Caco-2 (cell line): ENCODE data around the gene FXYD2. TPM values are rescaled to one million over a fixed set of nuclear protein-coding genes. Genes with fewer than 3 reads are reported as not detected.

ENCODE experiments used
- BruUV-seq: library from RNA; stranded (reverse); fragments of 400-500 nt; replicated peaks from 2 replicates; lab custom pipeline; 2021; lab: Mats Ljungman, UMichigan
- CTCF ChIA-PET: fragments of 300-600 bp; sonication (Branson Sonifier 250); formaldehyde crosslinking; loops from one replicate; lab custom pipeline; 2022; ENCODE audit warnings: antibody characterized with exemption; lab: Charles Lee
- POLR2A ChIA-PET: fragments of 300-600 bp; sonication (Branson Sonifier 250); formaldehyde crosslinking; loops from one replicate; lab custom pipeline; 2022; ENCODE audit warnings: antibody characterized with exemption; lab: Charles Lee
- DNase-seq, 2 experiments: peaks; one replicate each; pipeline versions ENCODE4 v3.0.0 to v3.0.0-alpha.2; 2020 to 2022
- H3K27me3 ChIP-seq: replicated peaks from 2 replicates; pipeline ENCODE4 v1.6.0; 2011; ENCODE audit warnings: low read length; ENCODE audit not compliant: control insufficient read depth, insufficient read depth
- H3K36me3 ChIP-seq: 2 replicates; pipeline ENCODE4 v1.5.1; 2011; ENCODE audit warnings: low read length; ENCODE audit not compliant: control insufficient read depth, insufficient read depth
- H3K4me1 ChIP-seq: fragments of 250-450 bp; sonication (Bioruptor Pico); 2 replicates; pipeline ENCODE4 v1.5.1; 2020; ENCODE audit warnings: mild to moderate bottlenecking
- H3K4me3 ChIP-seq: 2 replicates; pipeline ENCODE4 v1.5.1; 2011; ENCODE audit warnings: low read depth, mild to moderate bottlenecking, control low read depth, low read length
- H3K9me3 ChIP-seq: fragments of 250-450 bp; sonication (Bioruptor Pico); 2 replicates; pipeline ENCODE4 v1.5.1; 2020; ENCODE audit warnings: mild to moderate bottlenecking, moderate library complexity
- H3K27ac Mint-ChIP-seq: one replicate; pipeline ENCODE4 v1.8.0; 2022; ENCODE audit warnings: mixed read lengths; ENCODE audit not compliant: unreplicated experiment
- H3K27me3 Mint-ChIP-seq: one replicate; pipeline ENCODE4 v1.8.0; 2022; ENCODE audit warnings: mixed read lengths; ENCODE audit not compliant: insufficient read depth, unreplicated experiment
- H3K36me3 Mint-ChIP-seq: one replicate; pipeline ENCODE4 v1.8.0; 2022; ENCODE audit warnings: mild to moderate bottlenecking, mixed read lengths; ENCODE audit not compliant: insufficient read depth, unreplicated experiment
- H3K4me1 Mint-ChIP-seq: one replicate; pipeline ENCODE4 v1.8.0; 2022; ENCODE audit warnings: low read depth, mixed read lengths; ENCODE audit not compliant: unreplicated experiment
- H3K4me3 Mint-ChIP-seq: one replicate; pipeline ENCODE4 v1.8.0; 2022; ENCODE audit warnings: mild to moderate bottlenecking, moderate library complexity, mixed read lengths; ENCODE audit not compliant: unreplicated experiment
- H3K9me3 Mint-ChIP-seq: one replicate; pipeline ENCODE4 v1.8.0; 2022; ENCODE audit warnings: mixed read lengths; ENCODE audit not compliant: unreplicated experiment
- intact Hi-C: fragments of 100-400 bp; cut with micrococcal nuclease; formaldehyde crosslinking; loops from one replicate; pipeline ENCODE4 v1.10.0; 2022; ENCODE audit not compliant: unreplicated experiment
- total RNA-seq: library from RNA; stranded (reverse); gene quantifications from 2 replicates; pipeline ENCODE4 v1.2.3, GENCODE V29; 2022
- TF ChIP-seq, protein P1 (sequence below), 2 experiments: fragments of 200-600 bp in 1 of 2; IDR thresholded peaks; 1 replicate in 1 of 2; 2 replicates in 1 of 2; pipeline versions ENCODE4 v1.5.1 to v1.8.0; 2011 to 2022; ENCODE audit warnings: antibody characterized with exemption in 1 of 2, control low read depth in 1 of 2, inconsistent platforms in 1 of 2, low read depth in 1 of 2, low read length in 1 of 2, mild to moderate bottlenecking in 1 of 2, moderate library complexity in 1 of 2; ENCODE audit not compliant: insufficient read depth in 1 of 2, severe bottlenecking in 1 of 2, unreplicated experiment in 1 of 2

FXYD2 gene
- total RNA-seq, 1 experiment from 2014 or later, result 0.48 TPM

DNA sequence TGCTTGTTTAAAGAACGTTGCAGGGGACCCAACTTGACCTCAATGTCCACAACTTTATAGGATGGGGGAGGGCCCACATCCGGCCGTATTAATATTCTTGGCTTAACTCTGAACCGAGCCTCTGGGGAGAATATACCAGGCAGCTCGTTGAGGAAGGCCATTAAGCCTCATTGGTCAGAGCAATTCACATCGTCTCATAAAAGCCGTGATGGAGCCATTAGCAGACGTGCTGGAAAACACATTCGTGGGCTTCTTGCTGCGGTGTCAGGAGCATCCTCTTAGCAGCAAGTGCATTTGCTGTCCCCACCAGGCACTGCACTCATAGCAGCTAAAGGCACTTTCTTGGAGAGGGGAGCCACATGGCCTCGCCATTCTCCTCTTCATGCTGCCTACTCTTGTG, 42.4 kb downstream of the FXYD2 start:
- Histone ChIP-seq H3K4me1 (peaks cover 11% of the 10 kb centered on the region), H3K4me3 (no peak overlapping the region), H3K9me3 (no peaks in the 10 kb centered on the region), H3K27me3 (peaks cover 4% of the 10 kb centered on the region), H3K36me3 (no peaks in the 10 kb centered on the region)
- Mint-ChIP-seq H3K27ac (no peak overlapping the region), H3K4me3 (no peak overlapping the region), H3K36me3 (no peaks in the 10 kb centered on the region), H3K27me3 (peaks cover 29% of the 10 kb centered on the region), H3K4me1 (no peaks in the 10 kb centered on the region), H3K9me3 (no peaks in the 10 kb centered on the region)
- intact Hi-C loops, result no loop called here
- TF ChIP-seq, protein P1, sequence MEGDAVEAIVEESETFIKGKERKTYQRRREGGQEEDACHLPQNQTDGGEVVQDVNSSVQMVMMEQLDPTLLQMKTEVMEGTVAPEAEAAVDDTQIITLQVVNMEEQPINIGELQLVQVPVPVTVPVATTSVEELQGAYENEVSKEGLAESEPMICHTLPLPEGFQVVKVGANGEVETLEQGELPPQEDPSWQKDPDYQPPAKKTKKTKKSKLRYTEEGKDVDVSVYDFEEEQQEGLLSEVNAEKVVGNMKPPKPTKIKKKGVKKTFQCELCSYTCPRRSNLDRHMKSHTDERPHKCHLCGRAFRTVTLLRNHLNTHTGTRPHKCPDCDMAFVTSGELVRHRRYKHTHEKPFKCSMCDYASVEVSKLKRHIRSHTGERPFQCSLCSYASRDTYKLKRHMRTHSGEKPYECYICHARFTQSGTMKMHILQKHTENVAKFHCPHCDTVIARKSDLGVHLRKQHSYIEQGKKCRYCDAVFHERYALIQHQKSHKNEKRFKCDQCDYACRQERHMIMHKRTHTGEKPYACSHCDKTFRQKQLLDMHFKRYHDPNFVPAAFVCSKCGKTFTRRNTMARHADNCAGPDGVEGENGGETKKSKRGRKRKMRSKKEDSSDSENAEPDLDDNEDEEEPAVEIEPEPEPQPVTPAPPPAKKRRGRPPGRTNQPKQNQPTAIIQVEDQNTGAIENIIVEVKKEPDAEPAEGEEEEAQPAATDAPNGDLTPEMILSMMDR (IDR thresholded peaks at IDR 0.05; ENCODE audit: insufficient read depth in 1 of 2, low read depth in 1 of 2, low read length in 1 of 2, severe bottlenecking in 1 of 2, unreplicated experiment in 1 of 2), result no peak
- ChIA-PET CTCF (no interaction called here), POLR2A (no interaction called here)
- BruUV-seq, result no TSS peak
- DNase-seq, result no peak

DNA sequence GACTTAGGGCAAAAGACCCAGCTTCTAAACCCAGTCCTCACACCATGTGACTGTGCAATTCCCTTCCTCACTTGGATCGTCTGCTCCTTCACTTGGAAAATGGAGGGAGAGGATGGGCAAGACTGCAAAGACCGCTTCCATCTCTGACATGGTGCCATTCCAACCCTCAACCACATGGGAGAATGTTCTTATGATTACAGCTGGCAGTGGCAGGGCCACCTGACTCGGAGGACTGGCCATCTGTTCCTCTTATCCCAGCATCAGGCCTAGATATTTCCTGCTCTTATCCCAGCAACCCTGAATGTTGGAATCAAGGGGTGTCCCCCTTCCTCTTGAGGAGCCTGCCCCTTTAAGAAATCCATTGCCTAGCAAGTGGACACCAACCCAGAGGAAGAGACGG, 42.9 kb downstream of the FXYD2 start:
- Mint-ChIP-seq H3K27ac (no peak overlapping the region), H3K4me1 (no peaks in the 10 kb centered on the region), H3K9me3 (no peaks in the 10 kb centered on the region), H3K27me3 (peaks cover 33% of the 10 kb centered on the region), H3K4me3 (no peak overlapping the region), H3K36me3 (no peaks in the 10 kb centered on the region)
- ChIA-PET CTCF (interaction anchor here (1.3 kb wide), 1 partner anchor 28 kb away, joined by 4 read pairs; no protein-coding TSS in a partner anchor), POLR2A (interaction anchor here (0.6 kb wide), 1 partner anchor 51 kb away, joined by 6 read pairs; no protein-coding TSS in a partner anchor)
- intact Hi-C loops, result no loop called here
- no peak overlapping the region for H3K4me3 ChIP-seq
- peaks cover 6% of the 10 kb centered on the region for H3K4me1 ChIP-seq
- no peak for DNase-seq
- no peaks in the 10 kb centered on the region for H3K9me3 ChIP-seq
- peaks cover 4% of the 10 kb centered on the region for H3K27me3 ChIP-seq
- no peaks in the 10 kb centered on the region for H3K36me3 ChIP-seq
- TF ChIP-seq, protein P1 (IDR thresholded peaks at IDR 0.05; ENCODE audit: insufficient read depth in 1 of 2, low read depth in 1 of 2, low read length in 1 of 2, severe bottlenecking in 1 of 2, unreplicated experiment in 1 of 2), result no peak
- BruUV-seq, result no TSS peak

DNA sequence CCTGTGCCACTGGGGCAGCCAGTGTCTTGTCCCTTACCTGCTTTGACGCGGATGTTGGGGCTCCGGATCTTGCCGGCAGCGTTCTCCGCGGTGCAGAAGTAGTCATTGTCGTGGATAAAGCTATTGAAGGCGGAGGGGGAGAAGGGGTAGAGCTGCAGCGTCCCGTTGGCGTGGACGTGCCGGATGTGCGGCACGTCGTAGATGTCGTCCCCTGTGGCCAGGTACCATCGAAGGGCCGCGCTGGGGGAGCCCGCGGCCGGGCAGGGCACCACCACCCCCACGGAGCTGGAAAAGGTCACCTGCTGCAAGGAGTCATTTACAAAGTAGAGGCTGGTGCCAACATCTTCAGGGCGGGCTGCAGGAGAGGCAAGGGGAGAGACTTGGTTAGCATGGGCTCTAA, 44.1 kb downstream of the FXYD2 start:
- Histone ChIP-seq H3K36me3 (no peaks in the 10 kb centered on the region), H3K4me3 (no peak overlapping the region), H3K4me1 (no peaks in the 10 kb centered on the region), H3K9me3 (no peaks in the 10 kb centered on the region), H3K27me3 (peaks cover 4% of the 10 kb centered on the region)
- Mint-ChIP-seq H3K27ac (no peak overlapping the region), H3K27me3 (peaks cover 33% of the 10 kb centered on the region), H3K36me3 (no peaks in the 10 kb centered on the region), H3K4me3 (no peak overlapping the region), H3K9me3 (no peaks in the 10 kb centered on the region), H3K4me1 (no peaks in the 10 kb centered on the region)
- intact Hi-C loops, result no loop called here
- no TSS peak for BruUV-seq
- ChIA-PET POLR2A (no interaction called here), CTCF (interaction anchor here (0.6 to 1.3 kb wide), 2 partner anchors 29 to 354 kb away, joined by 3 to 4 read pairs; no protein-coding TSS in a partner anchor)
- TF ChIP-seq, protein P1 (IDR thresholded peaks at IDR 0.05; ENCODE audit: insufficient read depth in 1 of 2, low read depth in 1 of 2, low read length in 1 of 2, severe bottlenecking in 1 of 2, unreplicated experiment in 1 of 2), result no peak
- no peak for DNase-seq
